GM19238 (cell line): ENCODE results near the gene CPLANE1.
"Not testable (repeated sequence)": the region's sequence is repeated elsewhere in the genome, so short reads cannot be mapped to it uniquely, and the experiment has no call there.

Experiments
- DNase-seq: peaks from one replicate; pipeline ENCODE4 v3.0.0; 2011; ENCODE audit warnings: low spot score; ENCODE audit not compliant: insufficient read length

The CPLANE1 gene

DNA sequence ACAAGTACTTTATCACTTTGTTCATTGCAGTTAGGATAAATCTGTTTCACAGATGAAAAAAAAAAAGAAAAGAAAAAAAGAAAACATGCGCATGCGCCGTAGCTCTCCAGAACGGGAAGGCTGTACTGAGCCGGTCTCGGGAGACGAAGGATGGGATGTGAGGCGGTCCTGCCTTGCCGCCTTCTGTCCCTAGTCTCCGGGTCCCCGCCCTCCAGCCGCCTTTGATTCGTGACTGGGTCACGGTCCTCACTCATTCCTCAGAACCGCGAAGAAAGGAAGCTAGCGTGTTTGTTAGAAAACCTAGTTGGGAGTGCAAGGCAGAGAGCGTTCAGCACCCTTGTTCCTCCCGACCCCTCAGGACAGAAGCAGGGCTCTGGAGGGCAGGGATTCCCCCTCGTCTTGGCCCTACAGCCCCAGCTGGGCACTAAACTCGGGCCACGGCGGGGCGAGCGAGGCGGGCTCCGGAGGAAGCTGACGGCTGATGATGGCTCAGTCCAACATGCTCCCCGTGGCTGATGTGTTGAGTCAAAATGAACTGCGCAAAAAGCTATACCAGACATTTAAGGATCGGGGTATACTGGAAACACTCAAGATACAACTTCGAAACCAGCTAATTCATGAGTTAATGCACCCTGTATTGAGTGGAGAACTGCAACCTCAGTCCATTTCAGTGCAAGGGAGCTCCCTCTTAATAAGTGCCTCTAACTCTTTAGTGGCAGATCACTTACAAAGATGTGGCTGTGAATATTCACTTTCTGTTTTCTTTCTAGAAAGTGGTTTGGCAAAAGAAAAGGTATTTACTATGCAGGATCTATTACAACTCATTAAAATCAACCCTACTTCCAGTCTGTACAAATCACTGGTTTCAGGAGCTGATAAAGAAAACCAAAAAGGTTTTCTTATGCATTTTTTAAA lies 40.0 kb downstream of the CPLANE1 start:
- no peak for DNase-seq

DNA sequence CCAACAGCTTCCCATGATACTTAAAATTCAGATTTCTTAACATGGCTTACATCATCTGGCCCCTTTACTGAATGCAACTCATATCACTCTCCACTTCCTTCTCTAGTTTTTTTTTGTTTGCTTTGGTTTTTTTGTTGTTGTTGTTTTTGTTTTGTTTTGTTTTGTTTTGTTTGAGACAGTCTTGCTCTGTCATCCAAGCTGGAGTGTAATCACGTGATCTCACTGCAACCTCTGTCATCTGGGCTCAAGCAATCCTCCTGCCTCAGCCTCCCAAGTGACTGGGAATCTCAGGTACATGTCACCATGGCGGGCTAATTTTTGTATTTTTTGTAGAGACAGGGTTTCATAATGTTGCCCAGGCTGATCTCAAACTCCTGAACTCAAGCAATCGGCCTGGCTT lies 41.4 kb downstream of the CPLANE1 start:
- no peak for DNase-seq

DNA sequence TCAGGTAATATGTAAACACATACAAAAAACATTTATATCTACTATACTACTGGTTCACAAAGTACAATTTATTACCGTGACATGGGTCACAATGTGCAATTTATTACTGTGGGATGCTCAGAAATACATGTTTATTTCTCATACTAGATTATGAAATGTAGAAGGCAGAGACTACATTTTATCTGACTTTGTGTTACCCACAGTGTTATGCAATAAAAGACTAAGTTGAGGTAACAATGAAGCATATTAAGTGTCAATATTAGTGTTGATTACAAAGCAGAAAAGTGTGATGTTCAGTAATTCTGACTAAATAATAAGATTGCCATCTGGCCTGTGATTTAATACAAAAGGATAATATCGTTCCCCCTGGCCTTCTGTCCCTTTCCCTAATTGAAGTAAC lies 42.4 kb downstream of the CPLANE1 start:
- DNase-seq = no peak

DNA sequence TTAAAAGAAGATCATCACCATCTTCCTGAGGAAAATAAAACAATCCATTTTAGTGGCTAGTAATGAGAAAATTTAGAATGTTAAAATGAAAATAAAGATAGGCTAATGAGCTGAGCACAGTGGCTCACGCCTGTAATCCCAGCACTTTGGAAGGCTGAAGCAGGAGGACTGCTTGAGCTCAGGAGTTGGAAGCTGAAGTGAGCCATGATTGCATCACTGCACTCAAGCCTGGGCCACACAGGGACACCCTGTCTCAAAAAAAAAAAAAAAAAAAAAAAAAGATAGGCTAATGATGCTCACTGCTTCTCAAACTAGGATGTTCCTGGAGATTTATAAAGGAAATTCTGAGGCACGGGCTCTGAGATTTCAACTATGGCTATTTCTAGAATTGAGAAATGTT lies 50.3 kb downstream of the CPLANE1 start:
- no peak for DNase-seq

DNA sequence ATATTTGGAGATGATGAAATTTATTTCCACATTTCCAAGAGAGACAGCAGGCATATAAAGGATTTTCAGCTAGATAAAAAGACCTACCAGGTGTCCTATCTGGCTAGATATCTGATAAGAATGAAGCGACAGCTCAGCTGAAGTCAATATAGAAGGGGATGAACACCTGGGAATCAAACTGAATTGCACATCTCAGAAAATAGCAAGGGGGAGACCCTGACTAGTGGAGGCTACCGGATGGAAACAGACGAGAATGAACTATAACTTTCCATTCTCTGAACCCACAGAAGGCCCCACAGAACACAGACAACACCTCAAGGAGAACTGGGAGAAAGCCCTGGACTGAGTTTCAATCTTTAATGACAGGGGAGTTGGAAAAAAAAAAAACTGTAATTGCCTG lies 51.1 kb downstream of the CPLANE1 start:
- no peak for DNase-seq

DNA sequence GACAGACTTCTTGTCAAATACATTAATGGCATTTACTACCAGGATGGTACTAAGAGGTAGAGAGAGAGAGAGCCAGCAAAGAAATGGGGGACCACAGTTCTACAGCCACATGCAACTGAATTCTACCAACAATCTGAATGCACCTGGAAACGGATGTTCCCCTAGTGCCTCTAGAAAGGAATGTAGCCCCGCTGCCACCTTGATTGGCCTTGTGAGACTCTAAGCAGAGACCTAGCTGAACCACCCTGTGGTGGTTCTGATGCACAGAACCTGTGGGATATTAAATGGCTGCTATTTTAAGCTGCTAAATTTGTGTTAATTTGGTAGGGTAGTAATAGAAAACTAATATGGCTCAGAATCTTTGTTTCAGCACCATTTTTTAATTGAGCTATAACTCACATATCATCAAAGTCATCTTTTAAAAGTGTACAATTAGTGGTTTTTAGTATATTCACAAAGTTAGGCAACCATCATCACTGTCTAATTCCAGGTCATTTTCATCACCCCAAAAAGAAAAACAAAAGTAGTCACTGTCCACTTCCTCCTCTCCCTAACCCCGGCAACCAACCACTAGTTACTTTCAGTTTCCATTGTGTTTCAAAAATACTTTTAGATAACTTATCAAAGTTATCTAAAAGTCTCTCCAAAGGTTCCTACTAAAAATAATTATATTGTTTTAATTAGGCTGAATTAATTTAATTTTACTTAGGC lies 51.7 kb downstream of the CPLANE1 start:
- DNase-seq = no peak

DNA sequence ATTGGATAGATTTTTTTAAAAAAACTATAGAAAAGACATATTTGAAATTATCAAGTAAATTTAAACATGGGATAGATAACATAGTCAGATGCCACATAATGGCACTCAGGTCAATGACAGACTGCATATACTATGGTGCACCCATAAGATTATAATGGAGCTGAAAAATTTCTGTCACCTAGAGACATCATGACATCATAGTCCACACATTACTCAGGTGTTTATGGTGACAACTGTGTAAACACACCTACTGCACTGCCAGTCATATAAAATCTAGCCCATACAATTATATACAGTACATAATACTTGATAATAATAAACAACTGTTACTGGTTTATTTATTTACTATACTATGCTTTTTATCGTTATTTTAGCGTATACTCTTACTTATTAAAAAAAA lies 58.6 kb downstream of the CPLANE1 start:
- DNase-seq = no peak

DNA sequence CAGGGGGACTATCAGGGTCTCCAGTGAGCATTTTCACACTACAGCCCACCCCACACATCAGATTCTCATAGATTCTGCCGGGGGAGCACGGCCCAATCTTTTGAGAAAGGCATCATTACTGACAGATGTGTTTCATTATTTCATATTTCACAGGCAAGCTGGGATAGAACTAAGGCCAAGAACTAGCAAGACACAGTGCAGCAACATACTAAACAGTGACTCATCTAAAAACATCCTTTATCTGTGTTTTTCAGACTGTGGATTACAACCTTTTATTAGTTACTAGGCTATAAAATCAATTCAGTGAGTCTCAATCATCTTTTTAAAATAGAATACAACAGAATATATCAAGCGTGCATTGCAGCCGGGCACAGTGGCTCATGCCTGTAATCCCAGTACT lies 59.8 kb downstream of the CPLANE1 start:
- DNase-seq = no peak

DNA sequence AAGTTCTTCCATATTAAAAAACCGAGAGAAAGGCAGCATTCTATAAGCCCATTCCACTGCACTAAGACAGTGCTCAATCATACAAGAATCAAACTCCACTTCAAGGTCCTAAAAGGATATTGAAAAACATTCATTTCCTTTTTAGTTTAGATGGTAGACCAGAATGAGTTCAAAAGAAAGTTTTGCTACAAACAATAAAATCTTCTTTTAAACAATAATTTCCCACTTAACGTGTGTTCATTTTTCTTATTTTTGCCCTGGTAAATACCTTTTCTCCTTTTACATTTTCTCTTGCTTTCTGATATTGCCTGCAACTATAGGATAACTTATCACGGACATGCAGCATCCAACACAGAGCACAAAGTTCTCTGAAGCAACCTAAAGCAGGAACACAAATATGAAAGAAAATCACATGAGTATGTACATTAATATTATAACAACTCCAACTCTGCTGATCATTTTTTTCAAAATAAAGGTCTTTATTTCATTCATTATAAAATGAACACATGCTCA lies 61.7 kb downstream of the CPLANE1 start:
- no peak for DNase-seq

DNA sequence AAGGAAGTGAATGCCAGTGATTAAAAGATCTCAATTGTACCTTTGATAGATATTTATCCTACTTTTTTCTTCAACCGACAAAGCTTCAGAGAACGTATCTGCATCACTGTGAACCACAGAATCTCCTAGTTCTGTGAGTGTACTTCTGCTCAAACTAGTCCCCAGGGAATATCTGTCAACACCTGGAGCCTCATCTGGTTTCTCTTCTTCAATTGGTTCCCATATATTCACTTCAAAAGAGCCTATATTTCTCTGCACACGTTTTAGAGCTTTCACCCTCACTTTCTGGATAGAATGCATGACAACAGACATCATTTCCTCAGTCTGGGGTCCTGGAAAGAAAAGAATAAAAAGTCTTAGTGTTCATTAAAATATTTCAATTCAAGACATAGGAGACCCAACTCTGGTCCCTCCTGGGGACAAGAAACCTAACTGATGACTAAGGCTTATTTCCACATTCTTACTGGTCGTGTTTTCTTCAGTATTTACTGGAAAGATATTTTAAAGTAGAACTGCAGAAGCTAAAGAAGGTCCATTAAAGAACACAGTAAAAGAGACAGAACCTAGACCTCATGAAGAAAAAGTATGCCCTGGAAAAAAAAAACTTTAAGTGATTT lies 64.3 kb downstream of the CPLANE1 start:
- peak; percentile 24 for DNase-seq

DNA sequence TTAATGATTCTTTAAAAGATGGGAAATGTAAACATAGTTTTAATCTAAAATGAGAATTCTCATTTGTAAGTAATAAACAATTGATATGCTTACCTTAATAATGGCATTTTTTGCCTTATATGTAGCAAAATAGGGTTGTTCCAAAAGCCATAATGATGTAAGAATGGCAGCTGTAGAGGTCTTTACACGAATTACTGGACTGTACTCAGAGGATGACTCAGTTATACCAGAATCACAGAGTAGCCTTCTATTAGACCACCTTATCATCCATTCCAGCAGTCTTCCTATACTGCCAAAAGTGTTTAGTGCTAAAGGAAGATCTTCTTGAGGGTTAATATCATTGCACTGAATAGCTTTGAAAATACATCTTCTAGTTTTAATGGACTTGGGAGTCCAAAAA lies 66.5 kb downstream of the CPLANE1 start:
- no peak for DNase-seq

DNA sequence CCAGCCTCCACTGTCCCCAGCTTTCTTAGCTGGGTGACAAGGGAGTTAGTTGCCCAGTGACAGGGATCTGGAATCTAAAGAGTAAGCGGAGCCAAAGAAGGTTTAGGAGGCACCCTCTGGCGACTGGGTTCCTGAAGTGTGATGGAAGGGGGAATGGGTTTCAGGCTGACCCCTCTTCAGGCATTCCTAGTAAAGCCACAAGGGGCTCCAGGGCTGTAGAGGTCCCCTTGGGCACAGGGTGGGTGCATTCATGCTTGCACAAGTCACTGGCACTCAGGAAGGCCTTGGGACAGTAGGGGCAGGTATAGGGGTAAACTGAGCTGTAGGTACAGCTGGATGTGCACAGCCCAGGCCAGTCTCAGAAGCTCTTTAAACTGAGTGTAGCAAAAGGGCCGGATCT lies 74.2 kb downstream of the CPLANE1 start:
- DNase-seq = no peak

DNA sequence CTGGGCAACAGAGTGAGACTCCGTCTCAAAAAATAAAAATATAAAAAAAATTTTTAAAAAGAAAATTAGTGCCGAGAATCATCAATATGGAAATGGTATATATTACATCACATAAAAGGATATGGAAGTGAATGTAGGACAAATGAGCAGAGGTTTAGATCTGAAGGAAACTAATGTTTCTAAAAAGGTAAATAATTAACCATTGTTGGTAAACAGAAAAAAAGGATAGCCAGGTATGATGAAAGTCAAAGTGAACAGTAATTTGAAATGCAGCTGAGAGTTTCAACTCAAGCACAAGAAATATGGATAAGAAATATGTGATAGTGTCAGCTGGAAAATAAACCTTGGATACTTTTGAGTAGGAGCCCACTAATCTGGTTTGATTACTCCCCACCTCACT lies 76.2 kb downstream of the CPLANE1 start:
- no peak for DNase-seq

DNA sequence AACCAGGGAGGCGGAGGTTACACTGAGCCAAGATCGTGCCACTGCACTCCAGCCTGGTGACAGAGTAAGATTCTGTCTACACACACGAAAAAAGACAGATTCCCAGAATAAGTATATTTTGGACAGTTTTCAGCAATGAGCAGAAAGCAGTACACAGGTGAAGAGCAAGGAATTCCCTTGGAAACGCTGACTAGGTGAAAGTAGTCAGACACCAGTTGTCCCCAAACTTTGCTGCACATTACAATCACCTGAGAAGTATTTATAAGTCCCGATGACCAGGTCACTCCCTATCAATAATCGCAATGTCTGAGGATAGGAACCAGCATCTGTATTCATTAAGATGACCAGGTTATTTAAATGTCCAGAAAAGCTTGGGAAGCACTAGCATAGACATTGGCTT lies 78.3 kb downstream of the CPLANE1 start:
- DNase-seq = no peak

DNA sequence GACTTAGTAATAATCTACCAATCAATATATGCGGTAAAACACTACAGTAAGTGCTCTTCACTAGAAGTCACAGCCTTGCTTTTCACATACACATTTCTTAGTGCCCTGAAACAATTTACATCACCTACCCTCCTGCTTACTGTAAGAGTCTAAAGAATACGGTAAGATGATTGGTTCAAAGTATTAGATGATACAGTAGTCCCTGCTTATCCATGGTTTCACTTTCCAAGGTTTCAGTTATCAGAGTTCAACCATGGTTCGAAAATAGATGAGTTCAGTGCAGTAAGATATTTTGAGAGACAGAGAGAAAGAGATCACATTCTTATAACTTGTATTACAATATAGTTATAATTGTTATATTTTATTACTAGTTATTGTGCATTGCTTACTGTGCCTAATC lies 83.0 kb downstream of the CPLANE1 start:
- no peak for DNase-seq

DNA sequence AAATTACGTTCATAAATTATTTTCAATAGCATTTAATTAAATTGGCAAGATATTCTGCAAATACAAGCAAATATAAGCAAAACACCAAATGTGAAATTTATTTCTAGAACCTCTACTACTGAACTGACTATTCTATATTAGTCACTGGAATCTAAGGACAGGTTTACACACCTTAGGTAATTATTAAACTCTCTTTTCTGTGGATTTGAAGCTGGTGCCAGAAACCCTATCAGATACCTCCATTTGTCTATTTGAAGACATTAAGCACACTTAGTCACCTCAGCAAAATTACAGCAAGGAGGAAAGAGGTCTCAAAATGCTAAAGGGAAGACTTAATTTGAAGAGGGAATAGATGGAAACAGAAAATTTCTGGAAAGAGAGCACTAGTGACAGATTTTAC lies 83.4 kb downstream of the CPLANE1 start:
- no peak for DNase-seq

DNA sequence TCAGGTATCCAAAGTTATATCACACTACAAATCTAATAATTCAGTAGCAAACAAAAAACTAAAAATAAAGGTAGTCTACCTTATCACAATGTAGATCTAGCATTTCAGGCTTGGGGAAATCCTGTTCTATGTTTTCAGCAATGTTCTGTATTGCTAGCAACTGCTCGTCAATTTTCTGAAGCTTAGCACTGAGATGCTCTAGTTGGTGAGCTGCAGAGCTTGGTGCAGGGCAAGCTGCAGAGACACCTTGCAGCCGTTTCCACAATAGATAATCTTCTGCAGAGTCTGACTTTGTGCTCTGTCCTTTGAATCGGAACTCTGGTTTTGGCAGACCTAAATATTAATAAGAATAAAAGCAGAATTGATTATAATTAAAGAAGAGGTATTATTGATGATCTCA lies 95.5 kb downstream of the CPLANE1 start:
- no peak for DNase-seq

DNA sequence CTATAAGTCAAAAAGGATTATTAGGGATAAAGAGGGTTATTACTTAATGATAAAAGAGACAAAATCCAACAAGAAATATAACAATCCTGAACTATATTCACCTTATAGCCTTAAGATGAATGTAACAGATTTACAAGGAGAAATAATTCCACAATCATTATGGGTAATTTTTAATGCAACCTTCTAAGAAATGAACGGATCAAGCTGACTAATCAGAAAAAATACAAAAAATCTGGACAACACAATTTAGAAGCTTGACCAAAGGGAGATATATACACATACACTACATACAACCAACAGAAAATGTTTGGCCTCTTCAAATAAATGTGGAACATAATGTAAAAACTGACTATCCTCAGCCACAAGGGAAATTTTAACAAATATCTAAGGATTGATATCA lies 102.3 kb downstream of the CPLANE1 start:
- no peak for DNase-seq

DNA sequence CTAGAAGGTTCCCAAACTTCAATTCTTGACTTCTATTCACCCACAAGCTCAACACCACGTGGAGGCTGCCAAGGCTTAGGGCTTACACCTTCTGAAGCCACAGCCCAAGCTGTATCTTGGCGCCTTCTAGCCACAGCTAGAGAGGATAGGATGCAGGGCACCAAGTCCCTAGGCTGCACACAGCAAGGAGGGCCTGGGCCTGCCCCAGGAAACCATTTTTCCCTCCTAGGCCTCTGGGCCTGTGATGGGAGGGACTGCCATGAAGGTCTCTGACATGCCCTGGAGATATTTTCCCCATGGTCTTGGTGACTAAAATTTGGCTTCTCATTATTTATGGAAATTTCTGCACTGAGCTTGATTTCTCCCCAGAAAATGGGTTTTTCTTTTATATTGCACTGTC lies 112.5 kb downstream of the CPLANE1 start:
- no peak for DNase-seq

DNA sequence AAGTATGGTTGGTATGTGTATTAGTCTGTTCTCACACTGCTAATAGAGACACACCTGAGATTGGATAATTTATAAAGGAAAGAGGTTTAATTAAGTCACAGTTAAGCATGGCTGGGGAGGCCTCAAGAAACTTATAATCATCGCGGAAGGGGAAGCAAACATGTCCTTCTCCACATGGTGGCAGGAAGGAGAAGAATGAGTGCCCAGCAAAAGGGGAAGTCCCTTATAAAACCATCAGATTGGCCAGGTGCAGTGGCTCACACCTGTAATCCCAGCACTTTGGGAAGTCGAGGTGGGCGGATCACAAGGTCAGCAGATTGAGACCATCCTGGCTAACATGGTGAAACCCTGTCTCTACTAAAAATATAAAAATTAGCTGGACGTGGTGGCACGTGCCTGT lies 113.9 kb downstream of the CPLANE1 start:
- not testable (repeated sequence) for DNase-seq

DNA sequence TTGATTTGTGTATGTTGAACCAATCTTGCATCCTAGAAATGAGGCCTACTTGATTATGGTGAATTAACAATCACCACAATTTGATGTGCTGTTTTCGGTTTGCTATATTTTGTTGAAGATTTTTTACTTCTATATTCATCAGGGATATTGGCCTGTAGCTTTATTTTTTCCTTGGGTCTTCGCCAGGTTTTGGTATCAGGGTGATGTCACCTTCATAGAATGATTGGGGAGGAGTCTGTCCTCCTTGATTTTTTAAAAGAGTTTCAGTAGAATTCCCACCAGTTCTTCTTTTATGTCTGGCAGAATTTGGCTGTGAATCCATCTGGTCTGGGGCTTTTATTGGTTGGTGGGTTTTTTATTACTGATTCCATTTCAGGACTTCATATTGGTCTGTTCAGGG lies 115.2 kb downstream of the CPLANE1 start:
- DNase-seq = no peak

DNA sequence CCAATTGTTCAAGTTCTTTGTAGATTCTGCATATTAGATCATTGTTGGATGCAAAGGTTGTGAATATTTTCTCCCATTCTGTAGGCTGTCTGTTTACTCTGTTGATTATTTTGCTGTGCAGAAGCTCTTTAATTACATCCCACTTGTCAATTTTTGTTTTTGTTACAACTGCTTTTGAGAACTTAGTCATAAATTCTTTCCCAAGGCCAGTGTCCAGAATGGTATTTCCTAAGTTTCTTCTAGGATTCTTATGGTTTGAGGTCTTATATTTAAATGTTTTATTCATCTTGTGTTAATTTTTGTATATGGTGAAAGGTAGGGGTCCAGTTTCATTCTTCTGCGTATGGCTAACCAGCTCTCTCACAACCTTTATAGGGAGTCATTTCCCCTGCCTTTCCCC lies 116.5 kb downstream of the CPLANE1 start:
- DNase-seq = no peak
